ENCODE measurements around the gene KCNQ1.
"Not testable (repeated sequence)": the region's sequence is repeated elsewhere in the genome, so short reads cannot be mapped to it uniquely, and the experiment has no call there.

Gene KCNQ1

GRCh38 chr11:2474059-2474901, 29.5 kb downstream of the KCNQ1 start:
- DNase-seq (ENCODE audit: extremely low read depth, low read depth): no peak
- TF ChIP-seq CTCF (IDR thresholded peaks at IDR 0.05; ENCODE audit: low read depth, low read length): no peak

GRCh38 chr11:2475136-2475918, 30.5 kb downstream of the KCNQ1 start:
- TF ChIP-seq CTCF (IDR thresholded peaks at IDR 0.05; ENCODE audit: low read depth, low read length): no peak
- no peak for DNase-seq (ENCODE audit: extremely low read depth, low read depth)

GRCh38 chr11:2477254-2477653, 32.4 kb downstream of the KCNQ1 start:
- no peak for DNase-seq (ENCODE audit: extremely low read depth, low read depth)
- TF ChIP-seq CTCF (IDR thresholded peaks at IDR 0.05; ENCODE audit: low read depth, low read length): no peak

GRCh38 chr11:2477936-2478335, 33.1 kb downstream of the KCNQ1 start:
- DNase-seq (ENCODE audit: extremely low read depth, low read depth): no peak
- no peak for TF ChIP-seq CTCF (IDR thresholded peaks at IDR 0.05; ENCODE audit: low read depth, low read length)

GRCh38 chr11:2480067-2480873, 35.5 kb downstream of the KCNQ1 start:
- DNase-seq (ENCODE audit: extremely low read depth, low read depth): not testable (repeated sequence)

GRCh38 chr11:2480874-2481220, 36.0 kb downstream of the KCNQ1 start:
- no peak for TF ChIP-seq CTCF (IDR thresholded peaks at IDR 0.05; ENCODE audit: low read depth, low read length)
- no peak for DNase-seq (ENCODE audit: extremely low read depth, low read depth)

GRCh38 chr11:2481253-2481652, 36.4 kb downstream of the KCNQ1 start:
- no peak for DNase-seq (ENCODE audit: extremely low read depth, low read depth)
- no peak for TF ChIP-seq CTCF (IDR thresholded peaks at IDR 0.05; ENCODE audit: low read depth, low read length)
